Stimulated activated naive CD4-positive, alpha-beta T cell treated with Interleukin-2 at 50 U/mL for 16 hours (primary cell): ENCODE results near the gene PKNOX2.

Experiments used
- DNase-seq: peaks from one replicate; lab custom pipeline; 2025; lab: John Stamatoyannopoulos, UW

The PKNOX2 gene

GRCh38 chr11:125364121-125364826, 199.7 kb downstream of the PKNOX2 start:
- DNase-seq, result no peak

- no peak for DNase-seq
Measured at GRCh38 chr11:125365196-125365931, 200.8 kb downstream of the PKNOX2 start.

DNA sequence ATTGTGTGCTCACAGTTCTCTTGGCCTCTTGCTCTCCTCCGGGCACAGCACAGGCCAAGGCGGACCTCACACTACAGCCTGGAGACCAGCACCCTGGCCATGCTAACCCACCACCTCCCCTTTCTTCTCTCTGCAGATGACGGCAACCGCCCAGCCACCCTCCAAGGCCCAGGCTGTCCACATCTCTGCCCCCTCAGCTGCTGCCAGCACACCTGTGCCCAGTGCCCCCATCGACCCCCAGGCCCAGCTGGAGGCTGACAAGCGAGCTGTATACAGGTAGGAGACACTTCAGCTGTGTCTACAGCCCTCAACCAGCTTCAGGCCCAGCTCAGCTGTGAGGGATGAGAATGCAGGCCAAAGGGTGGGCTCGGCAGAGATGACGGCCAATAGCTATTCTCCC, 203.2 kb downstream of the PKNOX2 start:
- no peak for DNase-seq

DNA sequence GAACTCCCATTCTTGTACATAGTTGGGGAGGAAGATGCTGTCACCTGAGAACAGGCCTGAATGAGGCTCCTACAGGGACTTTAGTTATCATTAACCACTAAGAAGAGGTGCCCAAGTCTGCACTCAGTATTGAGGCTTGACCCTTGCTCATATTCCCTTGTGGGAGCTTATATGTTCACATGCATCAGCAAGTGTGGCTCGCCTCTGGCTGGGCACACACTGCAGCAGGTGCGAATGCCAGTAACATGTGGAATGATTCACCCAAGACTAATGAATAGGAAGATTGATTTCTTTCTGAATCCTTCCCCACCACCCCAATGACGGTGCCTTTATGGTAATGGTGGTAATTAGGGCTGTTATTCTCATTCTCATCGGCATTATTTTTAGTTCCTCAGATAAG, 204.2 kb downstream of the PKNOX2 start:
- no peak for DNase-seq

DNA sequence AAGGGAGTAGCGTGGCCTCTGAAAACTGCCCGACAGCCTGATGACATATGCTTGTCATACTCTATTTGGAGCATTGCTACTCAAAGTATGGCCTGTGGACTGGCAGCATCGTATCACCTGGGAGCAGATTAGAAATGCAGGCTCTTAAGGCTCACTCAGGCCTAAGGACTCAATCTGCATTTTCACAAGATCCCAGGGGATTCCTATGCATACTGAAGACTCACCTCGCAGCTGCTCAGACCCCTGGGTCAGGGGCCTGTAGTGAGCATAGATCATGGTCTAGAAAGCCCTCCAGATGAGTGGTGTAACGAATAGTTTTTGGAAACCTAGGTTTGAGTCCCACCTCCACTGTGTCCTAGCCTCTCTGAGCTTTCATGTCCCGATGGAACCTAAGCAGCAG, 205.3 kb downstream of the PKNOX2 start:
- DNase-seq, result no peak

GRCh38 chr11:125370561-125371389, 206.2 kb downstream of the PKNOX2 start:
- no peak for DNase-seq

GRCh38 chr11:125371431-125371935, 206.9 kb downstream of the PKNOX2 start:
- DNase-seq, result no peak

GRCh38 chr11:125372088-125372487, 207.5 kb downstream of the PKNOX2 start:
- no peak for DNase-seq

- no peak for DNase-seq
Measured at GRCh38 chr11:125372911-125373310, 208.4 kb downstream of the PKNOX2 start.

- no peak for DNase-seq
Measured at GRCh38 chr11:125373426-125374391, 209.2 kb downstream of the PKNOX2 start.

DNA sequence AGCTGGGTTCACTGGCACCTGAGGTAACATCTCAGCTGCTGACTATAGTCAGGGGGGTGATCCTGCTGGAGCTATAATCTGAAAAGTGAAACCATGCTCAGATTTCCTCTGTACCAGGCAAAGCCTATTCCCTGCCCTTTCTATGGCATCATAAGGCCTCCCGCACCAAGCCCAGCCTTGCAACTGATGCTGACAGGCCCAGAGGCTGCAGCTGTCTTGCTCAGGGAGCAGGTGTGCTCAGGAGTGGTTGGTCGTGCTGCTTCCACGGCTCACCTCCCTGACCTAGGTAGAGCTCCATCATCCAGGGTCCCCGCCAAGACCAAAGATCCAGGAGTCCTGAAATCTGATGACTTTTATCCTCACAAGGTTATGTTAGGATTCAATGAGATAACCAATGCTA, 209.8 kb downstream of the PKNOX2 start:
- DNase-seq, result no peak

DNA sequence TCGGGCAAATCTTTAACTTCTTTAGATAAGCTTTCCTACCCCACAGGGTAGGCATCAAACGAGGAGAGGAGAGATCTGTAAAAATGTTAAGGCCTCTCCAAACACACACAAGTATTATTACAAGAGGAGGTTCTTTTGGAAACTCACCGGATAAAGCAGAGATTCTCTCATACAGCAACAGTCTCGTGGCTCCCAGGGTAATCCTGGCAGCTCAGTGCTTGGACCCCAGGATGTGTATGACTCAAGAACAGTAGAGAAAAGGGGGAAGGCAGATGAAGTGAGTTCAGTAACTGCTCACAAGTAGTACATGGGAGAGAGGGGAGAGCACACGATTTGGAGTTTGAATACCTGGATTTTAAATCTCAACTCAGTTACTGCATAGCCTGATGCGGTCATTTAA, 210.6 kb downstream of the PKNOX2 start:
- no peak for DNase-seq

DNA sequence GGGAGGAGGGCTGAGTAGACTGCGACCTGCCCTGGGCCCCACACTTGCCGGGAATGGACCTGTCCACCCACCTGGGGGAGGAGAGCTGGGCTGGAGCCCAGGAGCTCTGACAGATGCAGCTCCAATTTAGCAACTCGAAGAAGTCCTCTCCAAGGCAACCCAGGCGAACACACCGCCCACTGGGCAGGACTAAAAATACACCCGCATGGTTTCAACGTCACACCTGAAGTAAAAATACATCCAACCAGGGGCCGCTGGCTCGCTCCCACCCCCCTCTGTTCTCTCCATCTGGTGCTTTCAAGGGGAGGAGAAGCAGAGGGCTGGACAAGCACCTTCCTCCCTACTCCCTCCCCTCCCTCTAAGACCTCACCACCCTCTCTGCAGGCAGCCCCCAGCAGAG, 211.6 kb downstream of the PKNOX2 start:
- DNase-seq, result no peak

- no peak for DNase-seq
Measured at GRCh38 chr11:125376856-125377255, 212.3 kb downstream of the PKNOX2 start.

DNA sequence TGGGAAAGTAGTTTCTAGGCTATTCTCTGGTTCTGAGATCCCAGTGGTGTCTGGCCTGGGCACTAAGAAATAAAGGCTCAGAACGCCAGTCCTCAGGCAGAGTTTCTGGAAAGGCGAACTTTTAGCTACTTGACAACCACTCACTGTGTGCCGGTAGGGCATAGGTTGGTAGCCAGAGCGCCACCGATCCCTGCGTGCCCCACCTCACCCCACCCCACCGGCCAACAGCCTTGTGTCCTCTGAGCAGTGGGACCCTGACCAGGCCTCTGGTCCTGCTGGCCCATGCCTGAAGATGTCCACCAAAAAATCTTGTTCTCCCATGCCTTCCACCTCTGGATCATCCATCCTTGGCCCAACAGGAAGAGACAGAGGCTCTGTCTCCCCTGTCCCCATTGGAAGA, 213.5 kb downstream of the PKNOX2 start:
- DNase-seq, result no peak

DNA sequence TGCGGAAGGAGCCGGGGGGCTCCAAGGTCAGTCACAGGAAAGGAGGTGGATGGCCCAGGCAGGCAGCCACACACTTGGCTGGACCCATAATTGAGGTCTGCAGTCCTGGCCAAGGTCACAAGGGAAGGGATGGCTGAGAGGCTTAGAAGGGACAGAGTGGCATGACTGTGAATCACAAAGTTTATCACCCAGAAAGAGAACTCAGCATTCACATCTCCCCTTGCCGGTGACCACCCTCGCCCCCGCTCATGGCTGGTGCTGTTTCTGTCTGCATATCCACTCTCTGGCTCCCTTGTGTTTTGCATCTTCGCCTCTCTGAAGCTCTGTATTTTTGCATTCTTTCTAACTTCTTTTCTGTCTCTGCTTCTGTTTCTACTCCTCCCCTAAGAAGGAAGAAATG, 214.0 kb downstream of the PKNOX2 start:
- DNase-seq, result no peak

DNA sequence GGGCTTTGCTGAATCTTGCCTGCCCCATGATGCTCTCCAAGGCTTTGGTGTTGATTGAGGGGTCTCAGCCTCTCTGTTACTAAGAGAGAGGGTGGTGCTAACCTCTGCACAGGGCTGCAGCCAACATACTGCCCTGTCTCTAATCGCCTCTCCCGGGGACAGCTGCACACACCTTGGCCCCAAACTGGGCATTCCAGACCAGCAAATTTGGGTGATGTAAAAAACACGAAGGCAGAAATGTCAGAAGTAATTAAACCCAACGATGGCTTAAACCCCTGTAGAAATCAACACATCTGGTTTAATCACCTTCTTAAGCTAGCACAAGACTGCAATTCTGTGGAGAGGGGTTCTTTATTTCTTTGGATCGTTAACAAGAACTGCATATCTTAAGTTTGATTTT, 215.0 kb downstream of the PKNOX2 start:
- DNase-seq, result no peak

DNA sequence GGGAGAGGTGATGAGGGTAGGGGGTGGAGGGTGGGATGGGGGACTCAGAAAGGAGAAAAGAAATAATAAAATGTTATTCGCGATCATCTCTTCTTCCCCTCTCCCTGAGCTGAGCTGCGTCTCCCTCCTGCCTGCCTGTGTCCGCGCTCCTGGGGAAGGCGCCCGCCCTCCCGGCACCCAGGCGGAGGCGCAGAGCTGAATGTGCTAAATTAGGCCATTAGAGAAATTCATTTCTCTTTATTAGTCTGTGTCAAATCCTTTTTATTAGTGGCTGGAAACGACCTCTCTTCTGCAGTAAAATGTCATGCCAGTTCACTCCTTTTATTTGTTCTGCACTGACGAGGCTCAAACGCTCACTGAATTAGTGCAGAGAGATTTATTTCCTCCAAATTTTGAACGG, 215.4 kb downstream of the PKNOX2 start:
- DNase-seq, result no peak

GRCh38 chr11:125380756-125381445, 216.3 kb downstream of the PKNOX2 start:
- DNase-seq, result no peak

GRCh38 chr11:125381499-125382044, 217.0 kb downstream of the PKNOX2 start:
- DNase-seq, result no peak
